SU-DHL-6 (cell line): ENCODE data around the gene SULT1C3.

Source experiments
- EZH2phosphoT487 ChIP-seq: fragments of 200-600 bp; sonication (generic), shearing (Covaris generic); conservative IDR thresholded peaks from 2 replicates; pipeline ENCODE4 v1.6.1; 2018; ENCODE audit warnings: mild to moderate bottlenecking, antibody characterized with exemption, low read length, moderate library complexity, mixed read lengths
- TF ChIP-seq, protein P1 (sequence below): fragments of 200-600 bp; sonication (generic); IDR thresholded peaks from one replicate; pipeline ENCODE4 v1.5.1; 2017; ENCODE audit warnings: antibody characterized with exemption, mild to moderate bottlenecking, low read length, moderate library complexity; ENCODE audit not compliant: insufficient read depth, poor library complexity, severe bottlenecking

DNA sequence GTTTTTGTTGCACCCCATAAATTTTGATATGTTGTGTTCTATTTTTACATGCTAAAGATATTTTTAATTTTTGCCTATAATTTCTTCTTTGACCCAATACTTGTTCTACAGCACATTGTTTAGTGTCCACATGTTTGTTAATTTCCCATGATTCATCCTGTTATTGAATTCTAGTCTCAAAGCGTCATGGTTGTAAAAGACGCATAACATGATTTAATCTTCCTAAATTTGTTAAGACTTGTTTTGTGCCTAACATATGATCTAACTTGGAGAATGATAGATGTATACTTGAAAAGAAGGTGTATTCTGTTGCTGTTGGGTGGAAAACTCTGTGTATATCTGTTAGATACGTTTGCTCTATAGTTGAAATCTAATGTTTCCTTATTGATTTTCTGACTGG, 27.1 kb upstream of the SULT1C3 start:
- TF ChIP-seq, protein P1, sequence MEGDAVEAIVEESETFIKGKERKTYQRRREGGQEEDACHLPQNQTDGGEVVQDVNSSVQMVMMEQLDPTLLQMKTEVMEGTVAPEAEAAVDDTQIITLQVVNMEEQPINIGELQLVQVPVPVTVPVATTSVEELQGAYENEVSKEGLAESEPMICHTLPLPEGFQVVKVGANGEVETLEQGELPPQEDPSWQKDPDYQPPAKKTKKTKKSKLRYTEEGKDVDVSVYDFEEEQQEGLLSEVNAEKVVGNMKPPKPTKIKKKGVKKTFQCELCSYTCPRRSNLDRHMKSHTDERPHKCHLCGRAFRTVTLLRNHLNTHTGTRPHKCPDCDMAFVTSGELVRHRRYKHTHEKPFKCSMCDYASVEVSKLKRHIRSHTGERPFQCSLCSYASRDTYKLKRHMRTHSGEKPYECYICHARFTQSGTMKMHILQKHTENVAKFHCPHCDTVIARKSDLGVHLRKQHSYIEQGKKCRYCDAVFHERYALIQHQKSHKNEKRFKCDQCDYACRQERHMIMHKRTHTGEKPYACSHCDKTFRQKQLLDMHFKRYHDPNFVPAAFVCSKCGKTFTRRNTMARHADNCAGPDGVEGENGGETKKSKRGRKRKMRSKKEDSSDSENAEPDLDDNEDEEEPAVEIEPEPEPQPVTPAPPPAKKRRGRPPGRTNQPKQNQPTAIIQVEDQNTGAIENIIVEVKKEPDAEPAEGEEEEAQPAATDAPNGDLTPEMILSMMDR, result no peak
- TF ChIP-seq EZH2phosphoT487, result no peak
